ENCODE data around the gene NKX3-2. TPM values are rescaled to one million over a fixed set of nuclear protein-coding genes. Genes with fewer than 3 reads are reported as not detected.

Gene NKX3-2
- total and polyA plus RNA-seq, 10 of the 15 experiments (the other 5 are each of a cell fraction or from before 2014, with no cell fraction given) = not detected

DNA sequence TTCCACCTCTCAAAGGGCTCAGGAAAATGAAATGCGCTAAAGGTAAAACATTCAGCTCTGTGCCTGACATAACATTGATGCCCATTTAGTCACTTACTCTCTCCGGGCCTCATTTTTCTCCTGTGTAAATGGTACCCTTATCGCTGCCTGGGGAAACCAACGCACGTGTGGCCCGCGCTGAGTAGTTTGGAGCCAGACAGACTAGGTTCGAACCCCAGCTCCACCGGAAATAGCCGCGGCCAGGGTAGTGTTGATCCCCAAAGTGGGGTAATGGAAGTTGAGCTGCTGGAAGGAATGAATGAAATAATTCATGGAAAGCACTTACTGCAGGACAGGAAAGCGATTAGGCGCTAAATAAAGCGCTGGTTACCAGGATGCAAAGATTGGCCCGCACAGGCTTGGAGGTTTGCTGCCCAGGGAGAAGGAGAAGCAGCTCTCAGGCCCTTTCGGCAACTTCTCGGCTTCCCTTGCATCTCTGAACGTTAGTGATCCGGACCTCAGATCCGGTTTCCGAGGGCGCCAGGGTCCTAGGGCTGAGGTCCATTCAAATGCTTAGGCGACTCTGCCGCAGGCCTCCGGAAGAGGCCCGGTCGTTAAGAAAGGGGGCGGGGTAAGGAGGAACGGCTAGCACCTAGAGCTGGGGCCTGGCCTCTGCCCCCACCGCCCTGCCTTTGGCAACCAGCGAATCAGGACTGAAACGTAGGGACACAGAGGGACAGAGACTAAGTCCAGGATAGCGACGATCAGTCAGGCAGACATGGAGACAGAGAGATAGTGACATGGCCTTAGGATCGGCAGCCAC is 13.3 kb downstream of the NKX3-2 start:
- Histone ChIP-seq H3K4me2 (ENCODE audit: control insufficient read depth, insufficient read depth) (no peak overlapping the region), H3K9ac (ENCODE audit: control insufficient read depth, insufficient read depth, low read length) (no peak overlapping the region), H3K27ac (ENCODE audit: control insufficient read depth, insufficient read depth) (no peak overlapping the region), H3K27me3 (replicated peaks in 1 of 2; ENCODE audit: control insufficient read depth in 2 of 2, insufficient read depth in 2 of 2, low read length in 1 of 2) (peaks cover 10 to 13% of the 10 kb centered on the region in 2 experiments), H3K9me3 (replicated peaks; ENCODE audit: control insufficient read depth, insufficient read depth, low read length) (no peaks in the 10 kb centered on the region; the same call in 2 of the 3 replicates), H2AFZ (ENCODE audit: control insufficient read depth, low read depth, low read length) (no peak overlapping the region), H3K79me2 (ENCODE audit: control insufficient read depth, insufficient read depth, low read length) (no peaks in the 10 kb centered on the region), H4K20me1 (ENCODE audit: control insufficient read depth, insufficient read depth) (no peaks in the 10 kb centered on the region), H3K4me1 (ENCODE audit: control insufficient read depth, insufficient read depth, low read length) (peaks cover 14% of the 10 kb centered on the region), H3K4me3 (no peak overlapping the region), H3K36me3 (ENCODE audit: control insufficient read depth in 2 of 2, insufficient read depth in 2 of 2, low read length in 1 of 2) (no peaks in the 10 kb centered on the region)
- ChIA-PET SMC1A (ENCODE audit: uncharacterized antibody, unreplicated experiment) (interaction anchor here (0.6 kb wide), 1 partner anchor 102 kb away, joined by 3 read pairs; no protein-coding TSS in a partner anchor), CTCF (no interaction called here), RAD21 (ENCODE audit: unreplicated experiment) (no interaction called here), POLR2A (no interaction called here)
- DNase-seq (ENCODE audit: low read depth, low spot score) (no peak), FAIRE-seq (no peak), ATAC-seq (no peak)
- TF ChIP-seq CEBPB (IDR thresholded peaks at IDR 0.05; ENCODE audit: borderline replicate concordance in 1 of 2, low read depth in 2 of 2, low read length in 2 of 2) (no peak), ATF7 (IDR thresholded peaks at IDR 0.05; ENCODE audit: low read depth) (no peak), NRF1 (conservative IDR thresholded peaks at IDR 0.05; ENCODE audit: low read depth, low read length) (no peak)
- TF ChIP-seq, protein P1, sequence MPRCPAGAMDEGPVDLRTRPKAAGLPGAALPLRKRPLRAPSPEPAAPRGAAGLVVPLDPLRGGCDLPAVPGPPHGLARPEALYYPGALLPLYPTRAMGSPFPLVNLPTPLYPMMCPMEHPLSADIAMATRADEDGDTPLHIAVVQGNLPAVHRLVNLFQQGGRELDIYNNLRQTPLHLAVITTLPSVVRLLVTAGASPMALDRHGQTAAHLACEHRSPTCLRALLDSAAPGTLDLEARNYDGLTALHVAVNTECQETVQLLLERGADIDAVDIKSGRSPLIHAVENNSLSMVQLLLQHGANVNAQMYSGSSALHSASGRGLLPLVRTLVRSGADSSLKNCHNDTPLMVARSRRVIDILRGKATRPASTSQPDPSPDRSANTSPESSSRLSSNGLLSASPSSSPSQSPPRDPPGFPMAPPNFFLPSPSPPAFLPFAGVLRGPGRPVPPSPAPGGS (IDR thresholded peaks at IDR 0.05; ENCODE audit: borderline replicate concordance, insufficient read depth, low read depth, low read length, poor library complexity, severe bottlenecking) = no peak
- intact Hi-C loops (cut with micrococcal nuclease; ENCODE audit: unreplicated experiment) = no loop called here
- in situ Hi-C loops (cut with MboI) = loop anchor here (25.0 kb wide), 1 partner anchor 1769 kb away; no protein-coding TSS in a partner anchor
- no TSS peak for BruUV-seq (replicated peaks)
- WGBS (ENCODE audit: insufficient coverage, insufficient replicate concordance, low lambda C conversion rate, missing lambda C conversion rate) = 18% methylated on average over 34 of the region's 35 CpGs
